ENCODE data around the gene PCBP3. TPM values are rescaled to one million over a fixed set of nuclear protein-coding genes. Genes with fewer than 3 reads are reported as not detected.

PCBP3 gene
- total and polyA plus RNA-seq, 2 of the 8 experiments (the other 6 are each of a cell fraction or from before 2014, with no cell fraction given): 3.5 to 6.3 TPM

DNA sequence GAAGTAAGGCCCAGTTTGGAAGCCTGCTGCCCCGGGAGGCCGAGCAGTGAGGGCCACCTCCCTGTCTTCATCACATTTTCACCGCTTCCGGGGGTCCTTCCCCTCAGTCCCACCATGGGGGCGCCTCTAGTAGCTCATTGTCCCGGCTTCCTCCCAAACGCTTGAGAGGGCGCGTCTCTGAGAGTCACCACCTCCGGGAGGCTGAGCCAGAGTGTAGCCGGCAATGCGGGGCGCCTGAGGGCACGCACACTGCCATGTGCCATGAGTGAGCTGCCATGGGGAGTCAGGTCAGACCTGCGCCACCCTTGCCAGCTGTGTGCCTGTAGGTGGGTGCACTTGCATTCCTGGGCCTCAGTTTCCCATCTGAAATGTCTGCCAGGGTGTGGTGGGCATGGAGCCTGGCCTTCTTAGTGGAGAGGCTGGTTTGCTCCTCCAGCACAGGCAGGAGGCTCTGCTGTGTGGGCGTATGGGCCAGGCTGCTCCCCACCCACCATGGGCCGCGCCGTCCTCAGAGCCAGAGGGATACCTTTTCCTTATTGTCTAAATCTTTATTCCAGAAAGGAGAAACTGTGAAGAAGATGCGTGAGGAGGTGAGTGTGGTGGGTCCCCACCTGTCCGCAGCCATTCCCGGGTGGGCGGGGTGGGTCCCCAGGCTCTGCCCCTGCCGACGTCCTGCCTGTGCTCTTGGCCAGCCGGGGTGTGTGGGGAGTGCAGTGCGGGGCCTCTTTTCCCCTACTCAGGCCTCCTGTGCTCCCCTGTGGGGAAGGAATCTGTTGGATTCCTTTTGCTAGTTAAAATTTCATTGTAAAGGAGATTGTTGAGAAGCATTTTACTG lies 256.7 kb downstream of the PCBP3 start:
- POLR2A ChIA-PET (ENCODE audit: partially characterized antibody): interaction anchor here (1.0 kb wide), 1 partner anchor 11 kb away, joined by 3 read pairs; no protein-coding TSS in a partner anchor
- 88% methylated on average over 25 of the region's 27 CpGs; no CpG with 5 or more reads in 1 of the 2 experiments for WGBS, 2 experiments (ENCODE audit: extremely low coverage in 1 of 2, insufficient coverage in 1 of 2, insufficient read length in 1 of 2, insufficient replicate concordance in 2 of 2, low coverage in 1 of 2, low lambda C conversion rate in 2 of 2, missing lambda C conversion rate in 1 of 2)
- no peak overlapping the region for H4K91ac ChIP-seq (replicated peaks; ENCODE audit: insufficient read length, low read length)
- TF ChIP-seq ATF3 (IDR thresholded peaks at IDR 0.05; ENCODE audit: insufficient read depth, low read depth, low read length) (no peak), NANOG (IDR thresholded peaks at IDR 0.05; ENCODE audit: insufficient read depth, low read depth, low read length, poor library complexity, severe bottlenecking) (no peak), CTCF (IDR thresholded peaks at IDR 0.05; ENCODE audit: control extremely low read depth in 1 of 3, insufficient read depth in 1 of 3, low read depth in 1 of 3, low read length in 3 of 3) (no peak), JUN (IDR thresholded peaks at IDR 0.05; ENCODE audit: low read depth, low read length) (no peak), KDM5A (IDR thresholded peaks at IDR 0.05; ENCODE audit: low read length) (no peak), SIN3A (conservative IDR thresholded peaks at IDR 0.05 in 1 of 2, IDR thresholded peaks at IDR 0.05 in 1 of 2; ENCODE audit: low read depth in 1 of 2, low read length in 2 of 2) (no peak), CREB1 (IDR thresholded peaks at IDR 0.05) (no peak), TAF1 (IDR thresholded peaks at IDR 0.05; ENCODE audit: low read depth, low read length) (no peak), SRF (IDR thresholded peaks at IDR 0.05; ENCODE audit: low read depth, low read length) (no peak)

More for the DNA sequence above, 256.7 kb downstream of the PCBP3 start:
- Histone ChIP-seq H3K18ac (ENCODE audit: extremely low read depth, low read length) (no peak overlapping the region; the same call in 1 of the 2 replicates), H3K79me2 (ENCODE audit: control insufficient read depth in 1 of 2, insufficient read depth in 2 of 2, low read length in 2 of 2) (no peaks in the 10 kb centered on the region), H2BK15ac (ENCODE audit: low read length) (no peak overlapping the region), H3K23me2 (ENCODE audit: low read depth, low read length) (no peaks in the 10 kb centered on the region), H3K27ac (ENCODE audit: low read depth, low read length) (no peak overlapping the region), H3K36me3 (ENCODE audit: control insufficient read depth in 2 of 4, insufficient read depth in 4 of 4, low read length in 3 of 4) (no peaks in the 10 kb centered on the region), H4K20me1 (replicated peaks in 1 of 2; ENCODE audit: control insufficient read depth in 1 of 2, insufficient read depth in 2 of 2, low read length in 2 of 2) (no peaks in the 10 kb centered on the region), H3K14ac (ENCODE audit: insufficient read length) (no peak overlapping the region), H2BK120ac (replicated peaks; ENCODE audit: low read depth, low read length) (no peak overlapping the region), H2BK5ac (ENCODE audit: low read depth, low read length) (no peak overlapping the region), H2AK5ac (ENCODE audit: low read depth, low read length) (no peak overlapping the region), H3K79me1 (ENCODE audit: low read depth, low read length) (no peaks in the 10 kb centered on the region), H3K4me2 (ENCODE audit: insufficient read depth in 1 of 2, low read depth in 2 of 2, low read length in 2 of 2) (no peak overlapping the region), H2AFZ (ENCODE audit: low read length) (no peak overlapping the region), H3K56ac (replicated peaks; ENCODE audit: insufficient read length, low read depth, low read length) (no peak overlapping the region), H2BK12ac (ENCODE audit: low read depth, low read length) (no peak overlapping the region), H3K4ac (replicated peaks; ENCODE audit: insufficient read length, low read depth, low read length) (no peak overlapping the region), H3K4me3 (ENCODE audit: extremely low read depth in 1 of 4, insufficient read depth in 2 of 4, low read depth in 3 of 4, low read length in 4 of 4) (no peak overlapping the region), H3K9me3 (ENCODE audit: insufficient read depth in 2 of 2, low read depth in 1 of 2, low read length in 1 of 2) (no peaks in the 10 kb centered on the region), H4K8ac (ENCODE audit: extremely low read depth, insufficient read depth, low read length) (peak overlapping the region; percentile 22; the same call in 1 of the 2 replicates), H3K27me3 (replicated peaks in 1 of 4; ENCODE audit: control insufficient read depth in 3 of 4, extremely low read depth in 1 of 4, insufficient read depth in 3 of 4, low read length in 3 of 4) (peaks cover 0 to 2% (median 0%) of the 10 kb centered on the region in 4 experiments; a peak in 1 of 7 replicates), H2BK20ac (ENCODE audit: low read length) (no peak overlapping the region), H4K5ac (ENCODE audit: insufficient read length, low read depth, low read length) (no peak overlapping the region), H3K4me1 (replicated peaks in 1 of 4; ENCODE audit: control insufficient read depth in 3 of 4, insufficient read depth in 4 of 4, low read length in 3 of 4) (peaks cover 0 to 8% (median 2%) of the 10 kb centered on the region in 4 experiments; a peak in 2 of 7 replicates), H3K9ac (replicated peaks in 1 of 4; ENCODE audit: extremely low read depth in 1 of 4, low read depth in 3 of 4, low read length in 3 of 4) (no peak overlapping the region), H3K23ac (ENCODE audit: insufficient read length) (no peak overlapping the region)
- DNase-seq (ENCODE audit: low read depth in 1 of 2, low spot score in 2 of 2) (no peak), FAIRE-seq (no peak)
- CTCF ChIA-PET (ENCODE audit: partially characterized antibody): no interaction called here
